H1 (cell line): ENCODE measurements around the gene PPP6C. TPM values are rescaled to one million over a fixed set of nuclear protein-coding genes. Genes with fewer than 3 reads are reported as not detected.

Source experiments
- CTCF ChIA-PET: fragments of 300-600 bp; sonication (Branson Sonifier 250); formaldehyde crosslinking; loops from one replicate; lab custom pipeline; 2021; ENCODE audit not compliant: partially characterized antibody; lab: Charles Lee
- POLR2A ChIA-PET: fragments of 300-600 bp; sonication (Branson Sonifier 250); formaldehyde crosslinking; loops from one replicate; lab custom pipeline; 2021; ENCODE audit warnings: inconsistent platforms; ENCODE audit not compliant: partially characterized antibody; lab: Charles Lee
- DNase-seq, 2 experiments: peaks; one replicate each; pipeline versions ENCODE4 v3.0.0 to v3.0.0-alpha.2; 2010 to 2022; ENCODE audit warnings: low spot score in 2 of 2, low read depth in 1 of 2, mixed read lengths in 1 of 2
- FAIRE-seq: peaks from 2 replicates; lab custom pipeline; 2011; peaks lifted over from hg19 to GRCh38; lab: Jason Lieb, UNC
- H2AFZ ChIP-seq: 2 replicates; pipeline ENCODE4 v1.8.1; 2012; ENCODE audit warnings: low read length, inconsistent platforms
- H2AK5ac ChIP-seq: 2 replicates; pipeline ENCODE4 v1.6.1; 2013; ENCODE audit warnings: low read depth, low read length
- H2BK120ac ChIP-seq: replicated peaks from 2 replicates; pipeline ENCODE3; 2013; ENCODE audit warnings: low read depth, low read length, inconsistent platforms
- H2BK12ac ChIP-seq: 2 replicates; pipeline ENCODE4 v1.6.1; 2013; ENCODE audit warnings: low read depth, low read length
- H2BK15ac ChIP-seq: 2 replicates; pipeline ENCODE4 v1.6.1; 2013; ENCODE audit warnings: low read length
- H2BK20ac ChIP-seq: 2 replicates; pipeline ENCODE4 v1.6.1; 2013; ENCODE audit warnings: low read length
- H2BK5ac ChIP-seq: 2 replicates; pipeline ENCODE4 v1.6.1; 2013; ENCODE audit warnings: low read depth, low read length
- H3K14ac ChIP-seq: 2 replicates; pipeline ENCODE4 v1.6.1; 2013; ENCODE audit warnings: inconsistent platforms; ENCODE audit not compliant: insufficient read length
- H3K18ac ChIP-seq: 2 replicates; pipeline ENCODE4 v1.6.1; 2013; ENCODE audit warnings: low read length; ENCODE audit errors: extremely low read depth
- H3K23ac ChIP-seq: 2 replicates; pipeline ENCODE4 v1.6.1; 2013; ENCODE audit warnings: inconsistent platforms; ENCODE audit not compliant: insufficient read length
- H3K23me2 ChIP-seq: 2 replicates; pipeline ENCODE4 v1.6.1; 2013; ENCODE audit warnings: low read depth, low read length
- H3K27ac ChIP-seq: 2 replicates; pipeline ENCODE4 v1.6.1; 2011; ENCODE audit warnings: low read depth, low read length, inconsistent platforms
- H3K27me3 ChIP-seq, 4 experiments: replicated peaks in 1 of 4; 1 replicate in 1 of 4; 2 replicates in 3 of 4; pipeline versions ENCODE4 v1.6.1 to v1.8.1; 2011 to 2013; ENCODE audit warnings: low read length in 3 of 4, mild to moderate bottlenecking in 3 of 4, inconsistent platforms in 2 of 4, mixed read lengths in 2 of 4, moderate library complexity in 1 of 4; ENCODE audit not compliant: control insufficient read depth in 3 of 4, insufficient read depth in 3 of 4; ENCODE audit errors: extremely low read depth in 1 of 4
- H3K36me3 ChIP-seq, 4 experiments: 2 replicates each; pipeline versions ENCODE4 v1.6.1 to v1.8.1; 2011 to 2013; ENCODE audit warnings: mild to moderate bottlenecking in 4 of 4, low read length in 3 of 4, moderate library complexity in 2 of 4, control low read depth in 1 of 4, inconsistent platforms in 1 of 4; ENCODE audit not compliant: insufficient read depth in 4 of 4, control insufficient read depth in 2 of 4
- H3K4ac ChIP-seq: replicated peaks from 2 replicates; pipeline ENCODE3; 2013; ENCODE audit warnings: low read length, low read depth, mixed read lengths, inconsistent platforms; ENCODE audit not compliant: insufficient read length
- H3K4me1 ChIP-seq, 4 experiments: replicated peaks in 1 of 4; 1 replicate in 1 of 4; 2 replicates in 3 of 4; pipeline versions ENCODE4 v1.6.1 to v1.8.1; 2011 to 2013; ENCODE audit warnings: low read length in 3 of 4, inconsistent platforms in 2 of 4, mixed read lengths in 1 of 4; ENCODE audit not compliant: insufficient read depth in 4 of 4, control insufficient read depth in 3 of 4
- H3K4me2 ChIP-seq, 2 experiments: 2 replicates each; pipeline versions ENCODE4 v1.6.1 to v1.8.1; 2011 to 2013; ENCODE audit warnings: low read depth in 2 of 2, low read length in 2 of 2, control low read depth in 1 of 2, inconsistent platforms in 1 of 2, mild to moderate bottlenecking in 1 of 2; ENCODE audit not compliant: insufficient read depth in 1 of 2
- H3K4me3 ChIP-seq, 4 experiments: fragments of 200-600, 300-600 bp in 1 of 4; sonication (generic), shearing (Covaris generic), sonication (Bioruptor Twin) in 1 of 4; 2 replicates each; pipeline versions ENCODE4 v1.5.1 to v1.8.1; 2011 to 2016; ENCODE audit warnings: low read length in 4 of 4, low read depth in 3 of 4, control low read depth in 2 of 4, inconsistent platforms in 2 of 4, mild to moderate bottlenecking in 2 of 4, mixed read lengths in 1 of 4, moderate library complexity in 1 of 4; ENCODE audit not compliant: insufficient read depth in 2 of 4; ENCODE audit errors: extremely low read depth in 1 of 4
- H3K56ac ChIP-seq: replicated peaks from 2 replicates; pipeline ENCODE3; 2013; ENCODE audit warnings: low read depth, mild to moderate bottlenecking, mixed read lengths, low read length, inconsistent platforms; ENCODE audit not compliant: insufficient read length
- H3K79me1 ChIP-seq: 2 replicates; pipeline ENCODE4 v1.6.1; 2013; ENCODE audit warnings: low read depth, low read length, control low read depth
- H3K79me2 ChIP-seq, 2 experiments: 2 replicates each; pipeline versions ENCODE4 v1.6.1 to v1.8.1; 2012 to 2013; ENCODE audit warnings: low read length in 2 of 2, mild to moderate bottlenecking in 2 of 2, inconsistent platforms in 1 of 2; ENCODE audit not compliant: insufficient read depth in 2 of 2, control insufficient read depth in 1 of 2
- H3K9ac ChIP-seq, 4 experiments: replicated peaks in 1 of 4; 1 replicate in 1 of 4; 2 replicates in 3 of 4; pipeline versions ENCODE4 v1.6.1 to v1.8.1; 2011 to 2013; ENCODE audit warnings: low read depth in 3 of 4, low read length in 3 of 4, control low read depth in 2 of 4, mild to moderate bottlenecking in 2 of 4, moderate library complexity in 2 of 4, inconsistent platforms in 1 of 4; ENCODE audit errors: extremely low read depth in 1 of 4
- H3K9me3 ChIP-seq, 2 experiments: 2 replicates each; pipeline versions ENCODE4 v1.6.1 to v1.8.1; 2012 to 2013; ENCODE audit warnings: mild to moderate bottlenecking in 2 of 2, moderate library complexity in 2 of 2, control low read depth in 1 of 2, inconsistent platforms in 1 of 2, low read depth in 1 of 2, low read length in 1 of 2, mixed read lengths in 1 of 2; ENCODE audit not compliant: insufficient read depth in 2 of 2
- H4K20me1 ChIP-seq, 2 experiments: replicated peaks in 1 of 2; 2 replicates each; pipeline versions ENCODE3 to v1.8.1; 2011 to 2013; ENCODE audit warnings: inconsistent platforms in 2 of 2, low read length in 2 of 2, mild to moderate bottlenecking in 1 of 2; ENCODE audit not compliant: insufficient read depth in 2 of 2, control insufficient read depth in 1 of 2
- H4K5ac ChIP-seq: 2 replicates; pipeline ENCODE4 v1.6.1; 2013; ENCODE audit warnings: low read length, low read depth, mixed read lengths, inconsistent platforms; ENCODE audit not compliant: insufficient read length
- H4K8ac ChIP-seq: 2 replicates; pipeline ENCODE4 v1.8.0; 2013; ENCODE audit warnings: mild to moderate bottlenecking, moderate library complexity, low read length, inconsistent platforms; ENCODE audit not compliant: insufficient read depth; ENCODE audit errors: extremely low read depth
- H4K91ac ChIP-seq: replicated peaks from 2 replicates; pipeline ENCODE3; 2013; ENCODE audit warnings: low read length, mixed read lengths, inconsistent platforms; ENCODE audit not compliant: insufficient read length
- ASH2L ChIP-seq: fragments of 200-600, 300-600 bp; sonication (generic); IDR thresholded peaks from one replicate; pipeline ENCODE4 v1.7.1; 2017; ENCODE audit warnings: low read length
- HDAC2 ChIP-seq, 2 experiments: fragments of 300-600 bp in 1 of 2; sonication (generic) in 1 of 2; IDR thresholded peaks; 2 replicates each; pipeline ENCODE4 v1.6.1; 2011 to 2012; ENCODE audit warnings: low read depth in 2 of 2, low read length in 2 of 2, mild to moderate bottlenecking in 2 of 2, moderate library complexity in 2 of 2, borderline replicate concordance in 1 of 2, inconsistent platforms in 1 of 2
- PHF8 ChIP-seq: fragments of 200-600 bp; sonication (generic); conservative IDR thresholded peaks from 2 replicates; pipeline ENCODE4 v1.7.1; 2012; ENCODE audit warnings: low read depth, mild to moderate bottlenecking, inconsistent platforms, low read length, moderate library complexity
- POLR2A ChIP-seq, 2 experiments: IDR thresholded peaks; 1 replicate in 1 of 2; 2 replicates in 1 of 2; pipeline ENCODE4 v1.6.1; 2011; ENCODE audit warnings: low read depth in 2 of 2, low read length in 2 of 2, mild to moderate bottlenecking in 2 of 2; ENCODE audit errors: control extremely low read depth in 1 of 2
- ZNF274 ChIP-seq: IDR thresholded peaks from 2 replicates; pipeline ENCODE4 v1.7.0; 2012; ENCODE audit warnings: low read length, borderline replicate concordance; ENCODE audit errors: extremely low read depth
- WGBS, 2 experiments: shearing (Covaris generic) in 1 of 2; methylation state at CpG; one replicate each; pipeline versions ENCODE4 v1.1.6 to v1.1.7; 2013 to 2015; ENCODE audit warnings: low lambda C conversion rate in 2 of 2, mixed read lengths in 2 of 2, inconsistent platforms in 1 of 2, low coverage in 1 of 2, missing lambda C conversion rate in 1 of 2; ENCODE audit not compliant: insufficient replicate concordance in 2 of 2, insufficient coverage in 1 of 2, insufficient read length in 1 of 2; ENCODE audit errors: extremely low coverage in 1 of 2, missing lambda C conversion rate in 1 of 2; 5-methylcytosine and 5-hydroxymethylcytosine counted together
- polyA plus RNA-seq, 7 experiments: library from polyadenylated mRNA; depleted of rRNA in 3 of 7; stranded (reverse) in 5 of 7; unstranded in 2 of 7; fragments of >200 nt in 5 of 7; fragments of 200-250 nt in 2 of 7; gene quantifications; 1 replicate in 5 of 7; 2 replicates in 1 of 7; 4 replicates in 1 of 7; pipeline versions ENCODE4 v1.2.1 to v1.2.3, GENCODE V29; 2011 to 2013; ENCODE audit warnings: missing spikeins in 2 of 7, mixed read lengths in 2 of 7
- total RNA-seq: library from RNA; stranded (reverse); fragmentation: NEBNext Ultra II Directional; extraction: Animal tissue kit (Norgen Biotek cat#: 25700); gene quantifications from 2 replicates; pipeline ENCODE4 v1.2.1, GENCODE V29; 2021
- TF ChIP-seq, protein P1 (sequence below): IDR thresholded peaks from 2 replicates; pipeline ENCODE4 v1.6.1; 2012; ENCODE audit warnings: inconsistent platforms
- TF ChIP-seq, protein P2 (sequence below), 3 experiments: IDR thresholded peaks; 1 replicate in 2 of 3; 2 replicates in 1 of 3; pipeline versions ENCODE4 v1.5.1 to v1.6.1; 2011; ENCODE audit warnings: low read length in 3 of 3, mild to moderate bottlenecking in 3 of 3, inconsistent platforms in 2 of 3, low read depth in 1 of 3, moderate library complexity in 1 of 3; ENCODE audit not compliant: insufficient read depth in 1 of 3; ENCODE audit errors: control extremely low read depth in 1 of 3

PPP6C gene
- total and polyA plus RNA-seq, 2 of the 8 experiments (the other 6 are each of a cell fraction or from before 2014, with no cell fraction given), result 22.8 to 52.3 TPM

- POLR2A ChIA-PET, result interaction anchor here (0.7 kb wide), 1 partner anchor 934 kb away, joined by 4 read pairs; no protein-coding TSS in a partner anchor
- no peak overlapping the region for H3K18ac ChIP-seq
- no peak overlapping the region for H4K91ac ChIP-seq
- H2AFZ ChIP-seq, result no peak overlapping the region
- no peak overlapping the region for H3K14ac ChIP-seq
- H3K4me1 ChIP-seq, result peaks cover 0 to 4% (median 2%) of the 10 kb centered on the region in 4 experiments; a peak in 2 of 7 replicates
- WGBS, 2 experiments, result 85% methylated on average over 4 of the region's 4 CpGs; no CpG with 5 or more reads in 1 of the 2 experiments
- no peak overlapping the region for H2BK20ac ChIP-seq
- H4K20me1 ChIP-seq, result no peaks in the 10 kb centered on the region
- H3K79me2 ChIP-seq, result peaks cover 0 to 15% of the 10 kb centered on the region in 2 experiments; a peak in 3 of 4 replicates
- H3K9me3 ChIP-seq, result no peaks in the 10 kb centered on the region
- no peak overlapping the region for H3K4me3 ChIP-seq
- no peak overlapping the region for H3K4ac ChIP-seq
- H2BK15ac ChIP-seq, result no peak overlapping the region
- DNase-seq (no peak), FAIRE-seq (no peak)
- no peaks in the 10 kb centered on the region; the same call in 1 of the 2 replicates for H3K23me2 ChIP-seq
- no peaks in the 10 kb centered on the region for H3K27me3 ChIP-seq
- no peak overlapping the region for H3K27ac ChIP-seq
- no peak overlapping the region for H3K23ac ChIP-seq
- no peak overlapping the region for H3K4me2 ChIP-seq
- TF ChIP-seq ZNF274 (no peak), PHF8 (no peak), ASH2L (no peak), HDAC2 (IDR thresholded peaks at IDR 0.05; ENCODE audit: borderline replicate concordance in 1 of 2, low read depth in 2 of 2, low read length in 2 of 2) (no peak), POLR2A (IDR thresholded peaks at IDR 0.05; ENCODE audit: control extremely low read depth in 1 of 2, low read depth in 2 of 2, low read length in 2 of 2) (no peak)
- TF ChIP-seq, protein P1, sequence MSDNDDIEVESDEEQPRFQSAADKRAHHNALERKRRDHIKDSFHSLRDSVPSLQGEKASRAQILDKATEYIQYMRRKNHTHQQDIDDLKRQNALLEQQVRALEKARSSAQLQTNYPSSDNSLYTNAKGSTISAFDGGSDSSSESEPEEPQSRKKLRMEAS, result no peak
- TF ChIP-seq, protein P2, sequence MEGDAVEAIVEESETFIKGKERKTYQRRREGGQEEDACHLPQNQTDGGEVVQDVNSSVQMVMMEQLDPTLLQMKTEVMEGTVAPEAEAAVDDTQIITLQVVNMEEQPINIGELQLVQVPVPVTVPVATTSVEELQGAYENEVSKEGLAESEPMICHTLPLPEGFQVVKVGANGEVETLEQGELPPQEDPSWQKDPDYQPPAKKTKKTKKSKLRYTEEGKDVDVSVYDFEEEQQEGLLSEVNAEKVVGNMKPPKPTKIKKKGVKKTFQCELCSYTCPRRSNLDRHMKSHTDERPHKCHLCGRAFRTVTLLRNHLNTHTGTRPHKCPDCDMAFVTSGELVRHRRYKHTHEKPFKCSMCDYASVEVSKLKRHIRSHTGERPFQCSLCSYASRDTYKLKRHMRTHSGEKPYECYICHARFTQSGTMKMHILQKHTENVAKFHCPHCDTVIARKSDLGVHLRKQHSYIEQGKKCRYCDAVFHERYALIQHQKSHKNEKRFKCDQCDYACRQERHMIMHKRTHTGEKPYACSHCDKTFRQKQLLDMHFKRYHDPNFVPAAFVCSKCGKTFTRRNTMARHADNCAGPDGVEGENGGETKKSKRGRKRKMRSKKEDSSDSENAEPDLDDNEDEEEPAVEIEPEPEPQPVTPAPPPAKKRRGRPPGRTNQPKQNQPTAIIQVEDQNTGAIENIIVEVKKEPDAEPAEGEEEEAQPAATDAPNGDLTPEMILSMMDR (IDR thresholded peaks at IDR 0.05; ENCODE audit: control extremely low read depth in 1 of 3, insufficient read depth in 1 of 3, low read depth in 1 of 3, low read length in 3 of 3), result no peak
- H3K36me3 ChIP-seq, result peaks cover 10 to 19% (median 15%) of the 10 kb centered on the region in 4 experiments
- H2BK120ac ChIP-seq, result no peak overlapping the region
- H2AK5ac ChIP-seq, result no peak overlapping the region
- no peak overlapping the region for H3K9ac ChIP-seq
- no peak overlapping the region for H3K56ac ChIP-seq
- CTCF ChIA-PET, result interaction anchor here (1.3 kb wide), 1 partner anchor 100 kb away, joined by 3 read pairs; no protein-coding TSS in a partner anchor
- no peaks in the 10 kb centered on the region for H3K79me1 ChIP-seq
- H2BK5ac ChIP-seq, result no peak overlapping the region
- no peak overlapping the region for H4K5ac ChIP-seq
- no peak overlapping the region for H2BK12ac ChIP-seq
- H4K8ac ChIP-seq, result no peak overlapping the region
Observed at GRCh38 chr9:125146247-125146646, 43.4 kb downstream of the PPP6C start.
